Keratinocyte (primary cell): ENCODE measurements around the gene PITPNC1.

ENCODE experiments used
- CTCF ChIP-seq, 3 experiments: IDR thresholded peaks in 1 of 3; conservative IDR thresholded peaks in 1 of 3; optimal IDR thresholded peaks in 1 of 3; 2 replicates in 2 of 3; 3 replicates in 1 of 3; pipeline versions ENCODE3 to v1.5.1; 2011; ENCODE audit warnings: low read length in 3 of 3, mild to moderate bottlenecking in 3 of 3, moderate library complexity in 2 of 3, control low read depth in 1 of 3, inconsistent platforms in 1 of 3; ENCODE audit not compliant: insufficient read depth in 2 of 3; ENCODE audit errors: extremely low read depth in 1 of 3
- EZH2 ChIP-seq: IDR thresholded peaks from one replicate; pipeline ENCODE4 v1.6.1; 2012; ENCODE audit warnings: inconsistent platforms, mild to moderate bottlenecking, low read length, moderate library complexity

DNA sequence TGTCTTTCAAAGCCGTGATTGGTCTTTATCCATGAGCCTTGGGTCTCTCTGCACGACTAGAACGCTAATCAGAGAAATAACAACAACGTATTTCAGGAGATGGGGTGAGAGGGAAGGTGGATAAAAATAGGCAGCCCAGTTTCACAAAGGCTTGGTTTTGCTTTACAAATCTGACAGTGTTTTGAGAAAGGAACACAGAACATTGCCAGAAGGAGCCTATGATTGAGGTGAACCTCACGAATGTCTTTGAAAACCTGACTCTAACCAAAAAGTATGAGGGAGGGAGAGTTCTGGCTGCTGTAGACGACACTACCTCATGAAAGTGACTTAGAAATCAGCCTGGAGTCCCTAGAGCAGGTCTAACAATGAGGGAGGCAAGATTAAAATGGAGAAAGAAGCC is 302.6 kb downstream of the PITPNC1 start:
- no peak for TF ChIP-seq CTCF (optimal IDR thresholded peaks at IDR 0.05 in 1 of 3, IDR thresholded peaks at IDR 0.05 in 1 of 3, conservative IDR thresholded peaks at IDR 0.05 in 1 of 3; ENCODE audit: extremely low read depth in 1 of 3, insufficient read depth in 2 of 3, low read length in 3 of 3)
- no peak for TF ChIP-seq EZH2
